Peyer's patch (tissue), 4 donors: ENCODE measurements around the gene FGFBP3.
A peak's percentile ranks its signal among the peaks of the same experiment; 100 is the strongest.

ENCODE experiments used
- CTCF ChIP-seq, 6 experiments: fragments of 450-650 bp in 4 of 6; fragments of 200-600 bp in 2 of 6; sonication (generic) in 1 of 6; IDR thresholded peaks; one replicate each; pipeline ENCODE4 v1.5.1; 2017 to 2019; ENCODE audit warnings: antibody characterized with exemption in 6 of 6, mild to moderate bottlenecking in 3 of 6, moderate library complexity in 1 of 6
- POLR2A ChIP-seq, 2 donors: fragments of 450-650 bp; IDR thresholded peaks; one replicate each; pipeline ENCODE4 v1.5.1; 2017; ENCODE audit warnings: antibody characterized with exemption in 2 of 2, mild to moderate bottlenecking in 2 of 2, moderate library complexity in 2 of 2

- TF ChIP-seq CTCF (IDR thresholded peaks at IDR 0.05) (peak in 4 of 6 experiments; percentile 20 to 37 (median 27)), POLR2A (IDR thresholded peaks at IDR 0.05) (no peak)
These were observed 759 bp downstream of the FGFBP3 start for GRCh38 chr10:91908337-91909116.
